GM21576 (cell line): ENCODE measurements around the gene C5.
A peak's percentile ranks its signal among the peaks of the same experiment; 100 is the strongest.
"Not testable (repeated sequence)": the region's sequence is repeated elsewhere in the genome, so short reads cannot be mapped to it uniquely, and the experiment has no call there.

Source experiments
- ATAC-seq: cut with Tn5 transposase; IDR thresholded peaks from one replicate; pipeline ENCODE4 v1.9.1; 2021; ENCODE audit warnings: mild to moderate bottlenecking, moderate library complexity; ENCODE audit not compliant: unreplicated experiment

The C5 gene

GRCh38 chr9:121050128-121050988 is at the start of gene C5:
TSS of gene C5 (minus strand) at chr9:121050275. CDS start at chr9:121050246, 29 bp downstream.
- ATAC-seq = no peak

- ATAC-seq = no peak
These were observed 48.6 kb upstream of the C5 start for GRCh38 chr9:121098567-121099198.

GRCh38 chr9:121095057-121095456 is 45.0 kb upstream of the C5 start:
- no peak for ATAC-seq

- not testable (repeated sequence) for ATAC-seq
These were observed 40.7 kb upstream of the C5 start for GRCh38 chr9:121090743-121091142.

- no peak for ATAC-seq
These were observed 38.5 kb upstream of the C5 start for GRCh38 chr9:121088576-121088975.

GRCh38 chr9:121085661-121086060 is 35.6 kb upstream of the C5 start:
- no peak for ATAC-seq

GRCh38 chr9:121082075-121082474 is 32.0 kb upstream of the C5 start:
- no peak for ATAC-seq

GRCh38 chr9:121075251-121076036 is 25.4 kb upstream of the C5 start:
- ATAC-seq = peak; percentile 4

GRCh38 chr9:121074370-121075250 is 24.5 kb upstream of the C5 start, which contains the start of gene CNTRL:
TSS of gene CNTRL (plus strand) at chr9:121074955. CDS start at chr9:121088327, 13,372 bp downstream.
- peak; percentile 62 for ATAC-seq

- ATAC-seq = no peak
These were observed 23.0 kb upstream of the C5 start for GRCh38 chr9:121073038-121073437.

- ATAC-seq = no peak
These were observed 21.8 kb upstream of the C5 start for GRCh38 chr9:121071756-121072421.

- ATAC-seq = no peak
These were observed 21.3 kb upstream of the C5 start for GRCh38 chr9:121071370-121071755.

- ATAC-seq = no peak
These were observed 19.3 kb upstream of the C5 start for GRCh38 chr9:121069396-121069795.

GRCh38 chr9:121067640-121068039 is 17.6 kb upstream of the C5 start:
- ATAC-seq = no peak

- no peak for ATAC-seq
These were observed 16.8 kb upstream of the C5 start for GRCh38 chr9:121066850-121067249.

GRCh38 chr9:121059998-121060636 is 10.0 kb upstream of the C5 start:
- no peak for ATAC-seq

GRCh38 chr9:121059513-121059912 is 9.4 kb upstream of the C5 start:
- ATAC-seq = no peak

GRCh38 chr9:121057821-121058220 is 7.7 kb upstream of the C5 start:
- no peak for ATAC-seq

GRCh38 chr9:121055642-121056143 is 5.6 kb upstream of the C5 start:
- no peak for ATAC-seq
